ENCODE results near the gene MBOAT7. TPM values are rescaled to one million over a fixed set of nuclear protein-coding genes. Genes with fewer than 3 reads are reported as not detected.
A peak's percentile ranks its signal among the peaks of the same experiment; 100 is the strongest.

MBOAT7 gene
- total RNA-seq, 2 experiments from 2014 or later, result 56.9 to 58.8 TPM

DNA sequence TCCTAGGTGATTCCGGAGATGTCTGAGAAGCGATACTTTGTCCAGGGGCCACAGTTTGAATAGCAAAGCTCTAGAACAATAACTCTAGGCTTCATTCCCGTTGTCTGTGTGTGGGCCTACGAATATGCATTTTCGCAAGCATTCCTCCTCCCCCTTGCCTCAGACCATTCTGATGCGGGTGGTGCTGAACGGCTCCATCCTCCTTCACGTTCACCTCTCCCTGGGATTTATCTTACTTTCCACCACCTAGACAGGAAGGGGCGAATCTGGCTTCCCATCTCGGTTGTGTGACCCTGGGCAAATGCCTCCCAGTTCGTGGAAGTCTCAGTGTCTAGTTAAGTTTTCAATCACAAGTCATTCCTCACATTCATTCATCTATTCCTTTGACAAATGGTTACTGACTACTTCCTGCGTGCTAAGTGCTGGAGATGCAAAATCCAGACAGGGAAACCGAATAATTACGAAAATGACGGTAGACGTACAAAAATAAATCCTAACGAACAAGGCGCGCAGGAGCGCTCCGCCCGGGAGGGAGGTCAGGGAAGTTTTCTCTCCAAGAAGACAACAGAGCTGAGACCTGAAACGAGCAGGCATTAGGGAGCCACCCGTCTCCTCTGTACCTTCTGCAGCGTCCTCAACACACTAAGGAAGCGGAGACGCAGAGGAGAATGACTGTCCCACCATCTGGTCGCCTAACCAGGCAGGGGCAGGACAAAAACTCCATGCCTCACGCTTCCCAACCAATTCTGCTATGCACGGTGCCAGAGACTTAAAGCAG lies 53.1 kb downstream of the MBOAT7 start:
- Mint-ChIP-seq H3K4me1 (ENCODE audit: low read depth) (peaks cover 45% of the 10 kb centered on the region), H3K36me3 (ENCODE audit: low read depth) (peaks cover 25% of the 10 kb centered on the region), H3K27ac (peak overlapping the region; percentile 92), H3K9me3 (ENCODE audit: insufficient read depth) (no peaks in the 10 kb centered on the region), H3K4me3 (peak overlapping the region; percentile 84), H3K27me3 (ENCODE audit: low read depth) (no peaks in the 10 kb centered on the region)
- ChIA-PET CTCF (interaction anchor here (1.0 to 2.2 kb wide), 11 partner anchors 14 to 253 kb away, joined by 3 to 7 read pairs (median 3); partner anchors contain the start of genes LENG1, PRPF31 and TFPT), POLR2A (interaction anchor here (0.8 to 2.3 kb wide), 9 partner anchors 12 to 65 kb away, joined by 3 to 20 read pairs (median 4); partner anchors contain the start of genes LENG1, PRPF31 and TFPT)
- ATAC-seq (no peak), DNase-seq (no peak)

DNA sequence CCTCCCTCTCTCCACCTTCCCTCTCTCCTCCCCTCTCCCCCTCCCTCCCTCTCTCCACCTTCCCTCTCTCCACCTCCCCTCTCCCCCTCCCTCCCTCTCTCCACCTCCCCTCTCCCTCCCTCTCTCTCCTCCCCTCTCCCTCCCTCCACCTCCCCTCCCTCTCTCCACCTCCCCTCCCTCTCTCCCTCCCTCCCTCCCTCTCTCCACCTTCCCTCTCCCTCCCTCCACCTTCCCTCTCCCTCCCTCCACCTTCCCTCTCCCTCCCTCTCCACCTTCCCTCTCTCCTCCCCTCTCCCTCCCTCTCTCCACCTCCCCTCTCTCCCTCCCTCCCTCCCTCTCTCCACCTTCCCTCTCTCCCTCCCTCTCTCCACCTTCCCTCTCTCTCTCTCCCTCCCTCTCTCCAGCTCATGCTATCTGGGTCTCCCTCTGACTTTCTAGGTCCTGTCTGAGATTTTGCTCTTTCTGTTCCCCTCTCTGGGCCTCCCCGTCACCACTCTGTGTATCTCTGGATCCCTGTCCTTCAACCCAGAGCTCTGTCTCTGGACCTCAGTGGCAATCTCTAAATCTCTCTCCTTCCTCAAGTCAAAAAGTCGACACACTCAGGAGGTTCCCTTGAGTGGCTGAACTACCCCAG lies 55.3 kb downstream of the MBOAT7 start:
- H3K4me1 Mint-ChIP-seq (ENCODE audit: low read depth), result peaks cover 25% of the 10 kb centered on the region
- no peaks in the 10 kb centered on the region for H3K27me3 Mint-ChIP-seq (ENCODE audit: low read depth)
- ChIA-PET POLR2A (no interaction called here), CTCF (no interaction called here)
- H3K9me3 Mint-ChIP-seq (ENCODE audit: insufficient read depth), result no peaks in the 10 kb centered on the region
- no peak for DNase-seq
- no peak overlapping the region for H3K4me3 Mint-ChIP-seq
- ATAC-seq, result no peak
- H3K36me3 Mint-ChIP-seq (ENCODE audit: low read depth), result peaks cover 16% of the 10 kb centered on the region
- H3K27ac Mint-ChIP-seq, result peak overlapping the region; percentile 76

DNA sequence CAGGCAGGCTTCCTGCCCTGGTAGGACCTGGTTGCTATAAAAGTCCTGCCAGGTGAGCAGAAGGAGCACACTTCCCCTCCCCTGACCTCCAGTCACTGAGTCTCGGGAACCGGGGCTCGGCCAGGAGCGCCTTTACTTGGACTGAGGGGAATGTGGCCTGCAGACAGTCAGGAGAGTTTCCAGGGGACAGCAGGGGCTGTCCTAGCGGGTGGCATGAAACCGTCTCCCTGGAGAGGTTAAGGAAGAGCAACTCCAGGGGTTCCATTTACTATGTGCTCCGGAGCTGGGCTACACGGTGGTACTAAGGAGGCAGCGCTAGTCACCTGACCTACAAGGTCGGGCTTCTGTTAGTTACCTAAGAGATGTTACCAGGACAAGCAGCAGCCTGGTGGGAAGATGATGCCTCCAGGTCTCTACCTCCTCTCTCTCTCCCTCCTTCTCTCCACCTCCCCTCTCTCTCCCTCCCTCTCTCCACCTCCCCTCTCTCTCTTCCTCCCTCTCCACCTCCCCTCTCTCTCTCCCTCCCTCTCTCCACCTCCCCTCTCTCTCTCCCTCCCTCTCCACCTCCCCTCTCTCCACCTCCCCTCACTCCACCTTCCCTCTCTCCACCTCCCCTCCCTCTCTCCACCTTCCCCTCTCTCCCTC lies 55.9 kb downstream of the MBOAT7 start:
- Mint-ChIP-seq H3K27me3 (ENCODE audit: low read depth) (no peaks in the 10 kb centered on the region), H3K9me3 (ENCODE audit: insufficient read depth) (no peaks in the 10 kb centered on the region), H3K36me3 (ENCODE audit: low read depth) (peaks cover 14% of the 10 kb centered on the region), H3K27ac (no peak overlapping the region), H3K4me3 (no peak overlapping the region), H3K4me1 (ENCODE audit: low read depth) (peaks cover 19% of the 10 kb centered on the region)
- DNase-seq, result peak; percentile 41
- POLR2A ChIA-PET, result no interaction called here
- ATAC-seq, result no peak
- CTCF ChIA-PET, result no interaction called here

DNA sequence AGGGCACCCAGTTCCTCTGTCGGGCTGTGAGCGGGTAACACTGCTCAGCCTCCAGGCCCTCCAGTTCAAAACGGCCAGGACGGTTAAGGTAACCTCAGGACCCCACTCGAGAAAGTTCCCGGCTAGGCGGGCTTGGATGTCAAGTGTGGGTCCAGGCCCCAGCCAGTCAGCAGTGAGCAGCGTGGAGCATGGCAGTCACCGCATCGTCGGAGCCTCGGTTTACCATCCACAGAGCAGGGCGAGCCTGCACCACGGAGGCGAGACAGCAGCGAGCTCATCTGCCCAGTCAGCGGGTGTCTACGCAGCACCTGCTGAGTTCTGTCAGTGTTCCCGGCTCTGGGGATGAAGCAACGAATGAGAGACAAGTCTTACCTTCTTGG lies 59.8 kb downstream of the MBOAT7 start:
- Mint-ChIP-seq H3K36me3 (ENCODE audit: low read depth) (peaks cover 30% of the 10 kb centered on the region), H3K9me3 (ENCODE audit: insufficient read depth) (no peaks in the 10 kb centered on the region), H3K27me3 (ENCODE audit: low read depth) (no peaks in the 10 kb centered on the region), H3K4me1 (ENCODE audit: low read depth) (peaks cover 5% of the 10 kb centered on the region), H3K27ac (no peak overlapping the region), H3K4me3 (no peak overlapping the region)
- ChIA-PET CTCF (no interaction called here), POLR2A (interaction anchor here (1.3 kb wide), 1 partner anchor 14 kb away, joined by 4 read pairs; the partner anchor contains the start of genes PRPF31 and TFPT)
- ATAC-seq (no peak), DNase-seq (no peak)

DNA sequence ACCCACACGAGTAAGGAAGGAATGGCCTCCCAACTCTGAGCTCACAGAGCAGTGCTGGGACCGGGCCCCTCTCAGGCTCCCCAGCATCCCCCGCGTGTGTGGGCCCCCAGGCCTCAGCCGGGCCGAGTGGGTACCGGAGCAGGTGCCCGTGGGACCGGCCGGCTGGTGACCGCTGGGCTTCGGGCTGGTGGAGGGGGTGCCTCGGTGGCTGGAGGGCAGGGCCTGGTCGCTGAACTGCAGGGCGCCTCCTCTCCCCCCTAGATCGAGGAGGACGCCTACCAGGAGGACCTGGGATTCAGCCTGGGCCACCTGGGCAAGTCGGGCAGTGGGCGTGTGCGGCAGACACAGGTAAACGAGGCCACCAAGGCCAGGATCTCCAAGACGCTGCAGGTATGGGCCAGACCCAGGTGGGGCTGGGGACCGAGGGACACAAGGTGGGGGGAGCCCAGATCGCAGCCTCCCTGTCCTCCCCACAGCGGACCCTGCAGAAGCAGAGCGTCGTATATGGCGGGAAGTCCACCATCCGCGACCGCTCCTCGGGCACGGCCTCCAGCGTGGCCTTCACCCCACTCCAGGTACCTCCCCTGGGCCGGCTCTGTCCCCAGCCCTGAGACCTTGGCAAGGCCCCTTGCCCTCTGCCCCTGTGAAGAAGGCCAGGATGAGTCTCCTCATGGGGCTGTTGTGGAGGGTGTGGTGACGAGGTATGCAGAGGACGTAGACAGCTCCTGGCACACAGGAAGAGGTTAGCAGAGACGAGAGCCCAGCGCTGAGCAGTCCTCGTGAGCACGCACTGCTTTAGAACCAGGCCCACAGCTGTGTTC lies 60.4 kb downstream of the MBOAT7 start:
- H3K4me1 Mint-ChIP-seq (ENCODE audit: low read depth), result no peaks in the 10 kb centered on the region
- ChIA-PET CTCF (no interaction called here), POLR2A (interaction anchor here (1.3 kb wide), 1 partner anchor 14 kb away, joined by 4 read pairs; the partner anchor contains the start of genes PRPF31 and TFPT)
- no peak overlapping the region for H3K4me3 Mint-ChIP-seq
- no peak overlapping the region for H3K27ac Mint-ChIP-seq
- H3K36me3 Mint-ChIP-seq (ENCODE audit: low read depth), result peaks cover 28% of the 10 kb centered on the region
- ATAC-seq (no peak), DNase-seq (no peak)
- H3K27me3 Mint-ChIP-seq (ENCODE audit: low read depth), result no peaks in the 10 kb centered on the region
- no peaks in the 10 kb centered on the region for H3K9me3 Mint-ChIP-seq (ENCODE audit: insufficient read depth)

DNA sequence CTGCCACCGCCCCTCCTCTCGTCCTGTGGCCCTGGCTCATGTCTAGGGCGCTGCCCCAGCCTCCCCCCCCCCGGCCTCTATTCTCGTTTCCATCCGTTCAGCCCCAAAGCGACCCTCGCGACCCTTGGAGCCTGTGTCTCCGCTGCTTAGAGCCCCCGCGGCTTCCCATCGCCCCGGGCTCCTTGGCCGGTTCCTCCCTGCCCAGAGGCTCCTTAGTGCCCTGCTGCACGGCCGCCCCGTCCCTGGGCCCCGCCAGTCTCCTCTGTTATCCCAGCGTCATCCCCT lies 61.0 kb downstream of the MBOAT7 start:
- DNase-seq, result no peak
- CTCF ChIA-PET, result no interaction called here
- H3K27ac Mint-ChIP-seq, result no peak overlapping the region
- H3K9me3 Mint-ChIP-seq (ENCODE audit: insufficient read depth), result no peaks in the 10 kb centered on the region
- no peak for ATAC-seq
- POLR2A ChIA-PET, result no interaction called here
- H3K4me3 Mint-ChIP-seq, result no peak overlapping the region
- H3K36me3 Mint-ChIP-seq (ENCODE audit: low read depth), result peaks cover 33% of the 10 kb centered on the region
- no peaks in the 10 kb centered on the region for H3K27me3 Mint-ChIP-seq (ENCODE audit: low read depth)
- no peaks in the 10 kb centered on the region for H3K4me1 Mint-ChIP-seq (ENCODE audit: low read depth)

DNA sequence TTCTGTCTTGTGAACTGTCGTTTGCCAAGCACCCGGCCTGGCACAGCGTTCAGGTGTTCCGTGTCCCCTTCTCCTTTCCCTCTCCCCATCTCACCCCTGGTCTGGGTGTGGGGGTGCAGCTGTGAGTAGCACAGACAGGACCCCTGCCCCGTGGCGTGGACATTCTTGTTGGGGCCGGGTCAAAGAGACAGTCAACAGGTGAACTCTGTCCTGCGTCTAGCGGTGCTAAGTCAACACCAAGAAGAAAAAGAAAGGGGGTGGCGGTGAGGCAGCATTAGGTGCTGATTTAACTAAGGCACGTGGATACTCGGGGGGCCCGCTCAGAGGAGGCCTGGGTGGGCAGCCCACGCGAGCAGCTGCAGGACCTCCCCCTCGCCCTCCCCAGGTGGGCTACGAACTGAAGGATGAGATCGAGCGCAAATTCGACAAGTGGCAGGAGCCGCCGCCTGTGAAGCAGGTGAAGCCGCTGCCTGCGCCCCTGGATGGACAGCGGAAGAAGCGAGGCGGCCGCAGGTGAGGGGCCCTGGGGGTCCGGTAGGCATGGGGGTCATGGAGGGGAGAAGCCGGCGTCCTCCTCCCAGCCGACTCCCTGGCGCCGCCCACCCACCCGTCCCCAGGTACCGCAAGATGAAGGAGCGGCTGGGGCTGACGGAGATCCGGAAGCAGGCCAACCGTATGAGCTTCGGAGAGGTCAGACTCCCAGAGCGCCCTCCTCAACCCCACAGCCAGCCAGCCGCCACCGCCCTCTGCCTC lies 61.5 kb downstream of the MBOAT7 start:
- Mint-ChIP-seq H3K4me1 (ENCODE audit: low read depth) (no peaks in the 10 kb centered on the region), H3K27ac (no peak overlapping the region), H3K36me3 (ENCODE audit: low read depth) (peaks cover 35% of the 10 kb centered on the region), H3K9me3 (ENCODE audit: insufficient read depth) (no peaks in the 10 kb centered on the region), H3K27me3 (ENCODE audit: low read depth) (no peaks in the 10 kb centered on the region), H3K4me3 (no peak overlapping the region)
- ChIA-PET POLR2A (no interaction called here), CTCF (no interaction called here)
- ATAC-seq (no peak), DNase-seq (no peak)

DNA sequence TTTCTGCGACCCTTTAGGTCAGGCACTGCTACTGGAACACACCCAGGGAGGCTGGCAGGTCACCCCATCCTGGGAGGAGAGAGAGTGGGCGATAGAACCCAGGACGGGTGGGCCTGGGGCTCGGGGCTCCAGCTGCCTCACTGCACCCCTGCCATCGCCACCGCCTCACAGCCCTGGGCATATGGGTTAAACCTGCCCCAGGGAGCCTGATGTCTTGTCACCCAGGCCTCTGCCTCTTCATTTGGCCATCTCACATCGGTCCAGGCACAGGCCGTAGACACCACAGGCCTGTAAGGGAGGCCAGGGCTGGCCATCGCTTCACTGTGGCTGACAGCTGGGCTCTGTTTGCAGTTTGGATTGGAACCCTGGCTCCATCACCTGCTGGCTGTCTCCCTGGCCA lies 63.7 kb downstream of the MBOAT7 start:
- ChIA-PET POLR2A (no interaction called here), CTCF (no interaction called here)
- Mint-ChIP-seq H3K4me1 (ENCODE audit: low read depth) (no peaks in the 10 kb centered on the region), H3K27ac (no peak overlapping the region), H3K9me3 (ENCODE audit: insufficient read depth) (no peaks in the 10 kb centered on the region), H3K27me3 (ENCODE audit: low read depth) (no peaks in the 10 kb centered on the region), H3K4me3 (no peak overlapping the region), H3K36me3 (ENCODE audit: low read depth) (peaks cover 38% of the 10 kb centered on the region)
- ATAC-seq (no peak), DNase-seq (no peak)

DNA sequence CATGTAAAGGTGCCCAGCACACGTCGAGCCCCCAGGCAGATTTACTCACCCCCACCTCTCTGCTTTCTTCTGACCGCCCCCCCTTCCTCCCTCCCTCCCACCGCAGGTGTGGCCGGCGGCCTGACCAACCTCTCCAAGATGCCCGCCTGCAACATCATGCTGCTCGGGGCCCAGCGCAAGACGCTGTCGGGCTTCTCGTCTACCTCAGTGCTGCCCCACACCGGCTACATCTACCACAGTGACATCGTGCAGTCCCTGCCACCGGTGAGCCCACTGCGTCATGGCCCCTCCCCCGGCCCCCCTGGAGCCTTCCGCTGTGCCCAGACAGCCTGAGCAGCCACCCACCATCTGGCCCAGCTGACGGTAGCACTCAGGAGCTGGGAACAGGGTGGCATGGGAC lies 65.0 kb downstream of the MBOAT7 start:
- ChIA-PET POLR2A (interaction anchor here (2.4 kb wide), 1 partner anchor 9 kb away, joined by 15 read pairs; the partner anchor contains the start of genes PRPF31 and TFPT), CTCF (no interaction called here)
- Mint-ChIP-seq H3K4me3 (no peak overlapping the region), H3K27me3 (ENCODE audit: low read depth) (no peaks in the 10 kb centered on the region), H3K27ac (no peak overlapping the region), H3K9me3 (ENCODE audit: insufficient read depth) (no peaks in the 10 kb centered on the region), H3K36me3 (ENCODE audit: low read depth) (peaks cover 41% of the 10 kb centered on the region), H3K4me1 (ENCODE audit: low read depth) (no peaks in the 10 kb centered on the region)
- ATAC-seq (no peak), DNase-seq (no peak)

DNA sequence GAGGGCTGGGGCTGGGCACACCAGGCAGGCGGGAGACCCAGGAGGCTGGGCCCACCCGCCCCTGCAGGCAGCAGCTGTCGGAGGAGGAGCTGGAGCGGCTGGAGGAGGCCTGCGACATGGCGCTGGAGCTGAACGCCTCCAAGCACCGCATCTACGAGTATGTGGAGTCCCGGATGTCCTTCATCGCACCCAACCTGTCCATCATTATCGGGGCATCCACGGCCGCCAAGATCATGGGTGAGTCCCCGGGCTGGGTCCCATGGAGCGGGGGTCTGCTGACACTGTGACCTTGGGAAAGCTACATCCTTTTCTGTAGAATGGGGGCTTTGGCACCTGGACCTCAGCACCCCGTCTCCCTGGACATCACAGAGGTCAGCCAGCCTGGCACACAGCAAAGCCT lies 65.7 kb downstream of the MBOAT7 start:
- ChIA-PET CTCF (no interaction called here), POLR2A (interaction anchor here (2.4 kb wide), 1 partner anchor 8 kb away, joined by 15 read pairs; the partner anchor contains the start of genes PRPF31 and TFPT)
- DNase-seq (no peak), ATAC-seq (no peak)
- Mint-ChIP-seq H3K36me3 (ENCODE audit: low read depth) (peaks cover 40% of the 10 kb centered on the region), H3K4me3 (no peak overlapping the region), H3K27me3 (ENCODE audit: low read depth) (no peaks in the 10 kb centered on the region), H3K9me3 (ENCODE audit: insufficient read depth) (no peaks in the 10 kb centered on the region), H3K27ac (no peak overlapping the region), H3K4me1 (ENCODE audit: low read depth) (no peaks in the 10 kb centered on the region)

Measured in activated CD8-positive, alpha-beta T cell treated with anti-CD3 and anti-CD28 coated beads, Interleukin-2, amount 10 ng/mL, durations not matched to agents 7 days and 5 days (primary cell).